ENCODE data around the gene PLA2G2F. TPM values are rescaled to one million over a fixed set of nuclear protein-coding genes. Genes with fewer than 3 reads are reported as not detected.

Gene PLA2G2F
- total and polyA plus RNA-seq, 10 of the 15 experiments (the other 5 are each of a cell fraction or from before 2014, with no cell fraction given), result 0.03 TPM; not detected in 9

DNA sequence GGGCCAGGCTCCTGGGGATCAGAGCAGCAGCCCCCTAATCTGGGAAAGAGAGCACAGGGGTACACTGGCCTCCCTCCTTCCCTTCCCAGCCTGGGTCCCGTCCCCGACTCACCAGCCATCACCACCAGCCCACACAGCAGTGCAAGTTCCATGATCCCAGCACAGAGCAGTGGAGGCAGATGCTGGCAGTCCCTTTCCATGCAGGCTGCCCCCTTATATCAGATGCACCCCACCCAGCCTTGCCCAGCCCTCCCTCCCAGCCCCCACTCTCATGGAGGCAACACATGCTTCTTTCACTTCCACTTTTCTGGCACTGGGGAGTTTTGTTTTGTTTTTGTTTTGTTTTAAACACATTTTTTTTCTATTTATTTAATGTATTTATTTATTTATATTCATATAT lies 19.8 kb upstream of the PLA2G2F start, which contains the start of gene PLA2G2D (continued):
- TF ChIP-seq, protein P1, sequence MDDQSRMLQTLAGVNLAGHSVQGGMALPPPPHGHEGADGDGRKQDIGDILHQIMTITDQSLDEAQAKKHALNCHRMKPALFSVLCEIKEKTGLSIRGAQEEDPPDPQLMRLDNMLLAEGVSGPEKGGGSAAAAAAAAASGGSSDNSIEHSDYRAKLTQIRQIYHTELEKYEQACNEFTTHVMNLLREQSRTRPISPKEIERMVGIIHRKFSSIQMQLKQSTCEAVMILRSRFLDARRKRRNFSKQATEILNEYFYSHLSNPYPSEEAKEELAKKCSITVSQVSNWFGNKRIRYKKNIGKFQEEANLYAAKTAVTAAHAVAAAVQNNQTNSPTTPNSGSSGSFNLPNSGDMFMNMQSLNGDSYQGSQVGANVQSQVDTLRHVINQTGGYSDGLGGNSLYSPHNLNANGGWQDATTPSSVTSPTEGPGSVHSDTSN (IDR thresholded peaks at IDR 0.05; ENCODE audit: insufficient replicate concordance, low read depth, low read length), result no peak
- TF ChIP-seq, protein P2, sequence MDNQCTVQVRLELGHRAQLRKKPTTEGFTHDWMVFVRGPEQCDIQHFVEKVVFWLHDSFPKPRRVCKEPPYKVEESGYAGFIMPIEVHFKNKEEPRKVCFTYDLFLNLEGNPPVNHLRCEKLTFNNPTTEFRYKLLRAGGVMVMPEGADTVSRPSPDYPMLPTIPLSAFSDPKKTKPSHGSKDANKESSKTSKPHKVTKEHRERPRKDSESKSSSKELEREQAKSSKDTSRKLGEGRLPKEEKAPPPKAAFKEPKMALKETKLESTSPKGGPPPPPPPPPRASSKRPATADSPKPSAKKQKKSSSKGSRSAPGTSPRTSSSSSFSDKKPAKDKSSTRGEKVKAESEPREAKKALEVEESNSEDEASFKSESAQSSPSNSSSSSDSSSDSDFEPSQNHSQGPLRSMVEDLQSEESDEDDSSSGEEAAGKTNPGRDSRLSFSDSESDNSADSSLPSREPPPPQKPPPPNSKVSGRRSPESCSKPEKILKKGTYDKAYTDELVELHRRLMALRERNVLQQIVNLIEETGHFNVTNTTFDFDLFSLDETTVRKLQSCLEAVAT (IDR thresholded peaks at IDR 0.05), result no peak
- TF ChIP-seq TCF12 (IDR thresholded peaks at IDR 0.05; ENCODE audit: low read depth, low read length) (no peak), YBX1 (IDR thresholded peaks at IDR 0.05) (no peak), ZNF384 (IDR thresholded peaks at IDR 0.05; ENCODE audit: borderline replicate concordance, low read depth, low read length) (no peak; the same call in 1 of the 2 replicates)

DNA sequence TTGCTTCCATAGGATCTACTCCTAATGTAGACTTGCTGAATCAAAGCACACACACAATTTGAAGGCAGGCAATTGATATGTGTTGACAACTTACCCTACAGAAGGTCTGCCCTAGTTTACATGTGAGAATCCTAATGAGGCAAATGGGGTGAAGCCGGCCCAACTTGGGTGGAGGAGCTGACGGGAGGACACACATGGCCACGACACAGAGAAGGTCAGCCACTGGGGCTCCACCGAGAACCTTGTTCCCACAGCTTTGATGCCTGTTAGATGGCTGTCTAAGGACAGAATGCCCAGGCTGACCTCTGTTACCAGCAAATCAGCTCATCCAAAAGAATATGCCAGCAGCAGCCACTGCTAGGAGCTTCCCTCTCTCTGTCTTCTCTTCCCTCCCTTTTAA lies 18.3 kb upstream of the PLA2G2F start:
- H3K79me2 ChIP-seq (ENCODE audit: control insufficient read depth, insufficient read depth, low read length), result no peaks in the 10 kb centered on the region
- H3K4me3 ChIP-seq, result no peak overlapping the region
- H3K27me3 ChIP-seq (replicated peaks in 1 of 2; ENCODE audit: control insufficient read depth in 2 of 2, insufficient read depth in 2 of 2, low read length in 1 of 2), result no peaks in the 10 kb centered on the region
- WGBS (ENCODE audit: insufficient coverage, insufficient replicate concordance, low lambda C conversion rate, missing lambda C conversion rate), result 96% methylated on average over 4 of the region's 4 CpGs
- no TSS peak for BruUV-seq (replicated peaks)
- ChIA-PET POLR2A (no interaction called here), CTCF (interaction anchor here (0.6 to 1.3 kb wide), 2 partner anchors 40 to 761 kb away, joined by 3 read pairs; no protein-coding TSS in a partner anchor), SMC1A (ENCODE audit: uncharacterized antibody, unreplicated experiment) (no interaction called here), RAD21 (ENCODE audit: unreplicated experiment) (interaction anchor here (0.9 to 1.0 kb wide), 2 partner anchors 31 to 63 kb away, joined by 3 to 4 read pairs; no protein-coding TSS in a partner anchor)
- H3K9me3 ChIP-seq (replicated peaks; ENCODE audit: control insufficient read depth, insufficient read depth, low read length), result no peaks in the 10 kb centered on the region
- no peak overlapping the region for H3K27ac ChIP-seq (ENCODE audit: control insufficient read depth, insufficient read depth)
- intact Hi-C loops (cut with micrococcal nuclease; ENCODE audit: unreplicated experiment) (no loop called here), in situ Hi-C loops (cut with MboI) (no loop called here)
- DNase-seq (ENCODE audit: low read depth, low spot score), result no peak
- H3K4me1 ChIP-seq (ENCODE audit: control insufficient read depth, insufficient read depth, low read length), result peaks cover 34% of the 10 kb centered on the region
- no peaks in the 10 kb centered on the region for H3K36me3 ChIP-seq (ENCODE audit: control insufficient read depth in 2 of 2, insufficient read depth in 2 of 2, low read length in 1 of 2)
- ATAC-seq, result no peak
- no peak overlapping the region for H2AFZ ChIP-seq (ENCODE audit: control insufficient read depth, low read depth, low read length)
- no peak overlapping the region for H3K9ac ChIP-seq (ENCODE audit: control insufficient read depth, insufficient read depth, low read length)
- no peak for FAIRE-seq
- H4K20me1 ChIP-seq (ENCODE audit: control insufficient read depth, insufficient read depth), result no peaks in the 10 kb centered on the region
- H3K4me2 ChIP-seq (ENCODE audit: control insufficient read depth, insufficient read depth), result no peak overlapping the region
- no peak for TF ChIP-seq EGR1 (IDR thresholded peaks at IDR 0.05; ENCODE audit: borderline replicate concordance in 1 of 2, low read depth in 2 of 2, low read length in 2 of 2)
- TF ChIP-seq JUND (IDR thresholded peaks at IDR 0.05; ENCODE audit: low read depth, low read length), result no peak
- TF ChIP-seq CHD2 (IDR thresholded peaks at IDR 0.05; ENCODE audit: borderline replicate concordance, low read depth, low read length), result no peak
- TF ChIP-seq BHLHE40 (IDR thresholded peaks at IDR 0.05; ENCODE audit: borderline replicate concordance in 1 of 2, low read depth in 2 of 2, low read length in 1 of 2), result no peak
- TF ChIP-seq NR2C2 (IDR thresholded peaks at IDR 0.05; ENCODE audit: borderline replicate concordance, control insufficient read depth, insufficient read length, low read depth), result no peak
- TF ChIP-seq RUNX3 (IDR thresholded peaks at IDR 0.05; ENCODE audit: low read length), result no peak
- no peak for TF ChIP-seq RAD51 (IDR thresholded peaks at IDR 0.05)
- TF ChIP-seq POU2F2 (IDR thresholded peaks at IDR 0.05; ENCODE audit: borderline replicate concordance, low read depth, low read length), result no peak
- TF ChIP-seq SUZ12 (IDR thresholded peaks at IDR 0.05; ENCODE audit: unreplicated experiment), result no peak
- TF ChIP-seq MEF2B (IDR thresholded peaks at IDR 0.05; ENCODE audit: partially characterized antibody, poor library complexity, severe bottlenecking), result no peak
- no peak for TF ChIP-seq DPF2 (IDR thresholded peaks at IDR 0.05)
- no peak for TF ChIP-seq WRNIP1 (IDR thresholded peaks at IDR 0.05; ENCODE audit: borderline replicate concordance, low read depth, low read length)
- TF ChIP-seq SMARCA5 (IDR thresholded peaks at IDR 0.05), result no peak
- TF ChIP-seq, protein P3, sequence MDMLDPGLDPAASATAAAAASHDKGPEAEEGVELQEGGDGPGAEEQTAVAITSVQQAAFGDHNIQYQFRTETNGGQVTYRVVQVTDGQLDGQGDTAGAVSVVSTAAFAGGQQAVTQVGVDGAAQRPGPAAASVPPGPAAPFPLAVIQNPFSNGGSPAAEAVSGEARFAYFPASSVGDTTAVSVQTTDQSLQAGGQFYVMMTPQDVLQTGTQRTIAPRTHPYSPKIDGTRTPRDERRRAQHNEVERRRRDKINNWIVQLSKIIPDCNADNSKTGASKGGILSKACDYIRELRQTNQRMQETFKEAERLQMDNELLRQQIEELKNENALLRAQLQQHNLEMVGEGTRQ (IDR thresholded peaks at IDR 0.05; ENCODE audit: borderline replicate concordance, low read depth, low read length), result no peak
- TF ChIP-seq PAX5 (IDR thresholded peaks at IDR 0.05; ENCODE audit: borderline replicate concordance, low read depth, low read length), result no peak
- TF ChIP-seq ASH2L (IDR thresholded peaks at IDR 0.05; ENCODE audit: borderline replicate concordance, low read depth), result no peak
- TF ChIP-seq SRF (IDR thresholded peaks at IDR 0.05; ENCODE audit: low read depth in 2 of 2, low read length in 2 of 2), result no peak

Data from GM12878 (cell line).